ENCODE results near the gene VTI1A.
"Not testable (repeated sequence)": the region's sequence is repeated elsewhere in the genome, so short reads cannot be mapped to it uniquely, and the experiment has no call there.

VTI1A gene

DNA sequence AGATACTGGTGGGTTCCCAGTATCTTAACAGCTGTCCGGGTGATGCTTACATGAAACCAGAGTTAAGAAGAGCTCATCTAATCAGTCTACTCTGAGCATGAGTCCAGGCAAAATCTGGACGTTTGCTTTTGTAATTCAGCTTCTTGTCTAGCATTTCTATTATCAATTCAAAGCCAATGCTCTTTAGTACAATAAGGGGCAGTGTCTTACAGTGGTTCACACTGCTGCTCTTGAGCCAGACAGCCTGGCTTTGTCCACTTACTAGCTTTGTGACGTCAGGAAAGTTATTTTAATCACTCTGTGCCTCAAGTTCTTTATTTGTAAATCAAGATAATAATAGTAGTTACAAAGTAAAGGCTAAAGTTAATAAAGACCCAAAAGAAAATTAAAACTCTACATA is 275.7 kb downstream of the VTI1A start:
- DNase-seq (ENCODE audit: low read depth in 3 of 3), result no peak

- DNase-seq (ENCODE audit: low read depth in 3 of 3), result no peak
Measured at GRCh38 chr10:112723876-112724275, 276.9 kb downstream of the VTI1A start.

- no peak for DNase-seq (ENCODE audit: low read depth in 3 of 3)
Measured at GRCh38 chr10:112724404-112724991, 277.5 kb downstream of the VTI1A start.

- no peak for DNase-seq (ENCODE audit: low read depth in 3 of 3)
Measured at GRCh38 chr10:112728118-112728883, 281.3 kb downstream of the VTI1A start.

DNA sequence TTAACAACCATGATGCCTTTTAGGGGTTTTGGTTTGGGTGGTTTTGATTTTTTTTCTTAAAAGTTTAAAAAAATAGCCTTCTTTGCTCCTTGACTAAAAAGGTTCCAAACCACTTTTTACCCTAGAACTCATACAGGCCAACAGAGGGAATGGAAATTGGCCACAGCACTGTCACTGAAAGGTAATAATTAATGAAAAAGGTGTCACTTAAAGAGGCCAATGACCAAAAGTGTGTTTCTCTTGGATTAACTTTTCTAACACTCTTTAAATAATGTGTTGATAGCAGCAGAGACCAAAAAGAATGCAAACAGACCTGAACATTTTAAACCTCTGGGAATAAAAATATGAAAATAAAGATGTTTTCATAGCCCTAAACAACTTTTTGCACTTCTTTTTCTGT is 282.0 kb downstream of the VTI1A start:
- no peak for DNase-seq (ENCODE audit: low read depth in 3 of 3)

GRCh38 chr10:112731450-112731849 is 284.4 kb downstream of the VTI1A start:
- not testable (repeated sequence) for DNase-seq (ENCODE audit: low read depth in 3 of 3)

DNA sequence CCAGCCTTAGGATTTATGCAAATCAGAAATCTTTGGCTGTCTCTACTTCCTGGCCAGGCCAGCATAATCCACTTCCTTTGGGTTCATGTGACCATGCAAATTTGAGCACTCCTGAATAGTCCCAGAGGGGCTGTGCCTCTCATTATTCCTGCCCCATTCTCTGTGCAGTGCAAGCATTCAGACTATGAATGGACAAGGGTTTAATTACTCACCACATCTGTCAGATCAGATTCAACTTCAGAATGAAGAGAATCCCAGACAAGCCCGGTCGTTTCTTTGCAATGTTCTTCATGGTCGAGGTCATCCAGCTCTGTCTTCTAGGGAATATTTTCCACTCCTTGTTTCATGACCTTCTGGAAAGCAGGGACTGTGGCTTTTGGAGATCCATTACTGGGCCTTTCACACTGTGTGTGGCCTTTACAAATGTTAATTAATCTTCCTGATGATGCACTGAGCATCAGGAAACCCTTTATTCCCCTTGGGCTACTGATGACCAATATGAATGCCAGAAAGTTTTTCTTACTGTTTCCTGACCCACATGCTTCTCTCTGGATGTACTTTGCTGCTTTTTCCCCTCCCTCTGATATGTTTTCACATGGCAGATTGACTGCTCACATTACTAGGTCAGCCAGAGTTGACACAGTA is 285.4 kb downstream of the VTI1A start:
- DNase-seq (ENCODE audit: low read depth in 3 of 3), result no peak

DNA sequence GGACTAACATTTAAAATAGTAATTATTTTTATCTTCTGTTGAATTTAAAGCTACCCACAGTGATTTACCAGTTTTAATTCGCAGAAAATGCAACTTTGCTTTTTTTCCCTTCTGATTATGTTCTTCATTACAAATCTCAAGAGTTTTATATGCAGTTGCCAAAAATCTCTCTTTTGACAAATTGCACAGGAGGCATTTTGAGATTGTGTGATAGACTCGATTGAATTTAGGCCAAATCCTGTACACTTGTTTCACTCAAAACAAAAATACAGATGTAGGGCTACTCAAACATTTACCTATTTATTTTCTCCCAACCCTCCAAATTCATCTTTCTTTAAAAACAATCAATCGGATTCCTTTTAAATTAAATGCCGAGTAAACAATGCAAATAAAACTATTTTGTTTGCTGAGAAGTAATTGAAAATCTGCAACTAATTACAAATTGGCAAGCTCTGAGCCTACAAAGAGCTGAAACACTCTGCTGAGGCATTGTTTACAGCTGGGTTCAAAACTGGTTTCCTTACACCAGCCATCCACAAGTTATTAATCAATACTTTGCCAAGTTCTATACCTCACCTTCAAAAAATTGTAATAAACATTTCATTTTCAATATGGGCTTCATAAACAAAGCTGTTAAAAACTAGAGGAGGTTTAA is 288.2 kb downstream of the VTI1A start:
- no peak for DNase-seq (ENCODE audit: low read depth in 3 of 3)

GRCh38 chr10:112738606-112739591 is 291.9 kb downstream of the VTI1A start:
- no peak for DNase-seq (ENCODE audit: low read depth in 3 of 3)

DNA sequence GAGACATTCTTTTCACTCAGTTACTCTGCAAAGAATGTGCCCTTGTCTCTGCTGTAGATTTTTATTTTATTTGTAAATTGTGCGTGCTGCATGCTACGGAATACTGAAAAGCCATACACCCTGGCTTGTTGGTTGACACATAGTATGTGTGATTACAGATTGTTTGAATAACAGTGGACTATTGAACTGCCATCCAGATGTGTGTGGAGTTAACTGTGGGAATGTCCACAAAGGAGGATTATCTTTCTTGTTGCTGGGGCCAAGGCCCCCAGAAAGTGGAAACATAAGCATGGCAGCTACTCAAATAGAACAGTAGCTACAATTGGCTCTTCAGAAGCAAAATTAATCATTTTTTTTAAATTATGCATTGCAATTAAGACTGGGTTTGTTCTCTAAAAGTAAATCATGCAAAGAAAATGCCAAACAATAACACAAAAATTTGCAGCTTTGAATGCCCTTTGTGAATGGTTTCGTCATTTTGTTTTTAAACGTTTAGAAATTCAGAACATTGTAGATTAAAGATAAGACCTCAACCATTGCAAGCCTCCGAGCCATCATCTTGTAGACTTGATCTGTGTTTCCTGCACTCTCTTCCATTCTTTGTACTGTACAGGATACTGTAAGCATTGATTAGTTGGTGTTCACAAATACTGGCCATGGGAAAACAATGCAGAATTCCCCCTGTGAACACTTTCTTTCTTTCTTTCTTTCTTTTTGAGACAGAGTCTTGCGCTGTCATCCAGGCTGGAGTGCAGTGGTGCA is 292.8 kb downstream of the VTI1A start:
- DNase-seq (ENCODE audit: low read depth in 3 of 3), result no peak

DNA sequence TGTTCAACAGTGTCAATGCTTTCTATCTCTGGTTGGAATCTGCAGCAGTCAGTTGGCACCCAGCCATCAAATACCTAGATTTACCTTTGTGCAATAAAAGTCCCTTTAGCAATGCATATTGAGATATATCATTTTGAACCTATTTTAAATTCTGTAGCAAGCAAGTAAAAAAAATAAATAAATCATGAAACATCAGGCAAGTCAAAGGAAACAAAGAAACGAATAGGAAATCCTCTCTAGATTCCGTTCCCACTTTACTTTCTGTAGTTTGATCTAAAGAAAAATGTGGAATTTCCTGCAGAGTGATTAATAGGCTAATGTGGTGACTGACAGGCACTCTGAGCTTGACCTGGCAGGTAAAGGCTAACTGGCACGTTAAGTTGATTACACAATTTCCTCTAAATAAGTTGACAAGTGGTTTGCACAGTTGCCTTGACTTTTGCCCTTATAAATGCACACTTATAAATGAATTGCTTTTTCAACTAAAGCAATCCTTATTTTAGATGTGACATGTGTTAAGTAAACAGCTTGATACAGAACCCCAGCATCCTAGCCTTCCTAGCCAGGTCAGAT is 294.9 kb downstream of the VTI1A start:
- no peak for DNase-seq (ENCODE audit: low read depth in 3 of 3)

GRCh38 chr10:112744181-112745096 is 297.4 kb downstream of the VTI1A start:
- DNase-seq (ENCODE audit: low read depth in 3 of 3), result no peak

GRCh38 chr10:112746329-112746728 is 299.3 kb downstream of the VTI1A start:
- no peak for DNase-seq (ENCODE audit: low read depth in 3 of 3)

GRCh38 chr10:112750427-112751167 is 303.6 kb downstream of the VTI1A start:
- no peak for DNase-seq (ENCODE audit: low read depth in 3 of 3)

DNA sequence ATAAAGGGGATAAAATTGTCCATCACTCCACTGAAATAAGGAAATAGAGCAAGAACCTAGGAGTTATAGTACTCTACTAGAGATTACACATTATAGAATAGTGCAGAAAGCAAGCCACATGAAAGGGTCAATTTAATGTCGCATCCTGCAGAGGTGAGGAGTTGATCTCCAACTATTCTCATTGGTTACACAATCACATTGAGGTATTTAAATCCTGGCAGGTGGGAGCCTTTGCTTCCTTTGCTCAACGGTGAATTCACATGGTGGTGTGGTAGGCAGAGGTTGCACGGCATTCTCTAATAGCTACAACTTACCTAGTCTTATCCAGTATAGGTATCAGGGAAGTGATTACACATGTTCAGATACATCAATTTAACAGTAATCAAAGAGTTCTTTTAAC is 304.6 kb downstream of the VTI1A start:
- no peak for DNase-seq (ENCODE audit: low read depth in 3 of 3)

GRCh38 chr10:112752288-112752687 is 305.3 kb downstream of the VTI1A start:
- DNase-seq (ENCODE audit: low read depth in 3 of 3), result no peak

DNA sequence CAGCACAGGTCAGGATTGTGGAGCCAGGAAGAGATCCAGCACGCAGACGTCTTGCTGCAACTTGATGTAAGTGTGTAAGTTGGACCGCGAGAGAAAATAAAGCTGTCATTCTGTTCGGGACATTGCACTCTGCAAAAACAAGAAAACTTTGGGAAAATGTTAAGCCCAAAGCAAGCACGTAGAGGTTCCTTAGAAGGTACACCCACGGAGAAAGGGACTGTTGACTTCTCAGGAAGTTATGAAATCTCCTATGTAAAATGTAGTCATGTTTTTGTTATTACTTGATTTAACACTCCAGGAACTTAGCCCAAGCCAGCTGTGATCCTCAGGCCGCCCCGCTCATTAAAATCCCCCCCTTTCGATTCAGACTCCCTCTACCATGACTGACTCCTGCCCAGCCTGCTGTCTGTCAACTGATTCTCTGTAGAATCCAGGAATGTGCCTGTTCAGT is 307.0 kb downstream of the VTI1A start:
- DNase-seq (ENCODE audit: low read depth in 3 of 3), result no peak
